OCI-LY7 (cell line): ENCODE data around the gene TICAM2. TPM values are rescaled to one million over a fixed set of nuclear protein-coding genes. Genes with fewer than 3 reads are reported as not detected.

ENCODE experiments used
- BruUV-seq: library from RNA; stranded (reverse); fragments of 400-500 nt; replicated peaks from 2 replicates; lab custom pipeline; 2021; lab: Mats Ljungman, UMichigan
- CTCF ChIA-PET: fragments of 300-600 bp; sonication (Branson Sonifier 250); formaldehyde crosslinking; loops from one replicate; lab custom pipeline; 2022; ENCODE audit warnings: antibody characterized with exemption; ENCODE audit not compliant: unreplicated experiment; lab: Charles Lee
- POLR2A ChIA-PET: fragments of 300-600 bp; sonication (Branson Sonifier 250); formaldehyde crosslinking; loops from one replicate; lab custom pipeline; 2022; ENCODE audit warnings: antibody characterized with exemption; lab: Charles Lee
- DNase-seq: peaks from one replicate; pipeline ENCODE4 v3.0.0-alpha.2; 2015; ENCODE audit warnings: low spot score
- H2AFZ ChIP-seq: fragments of 200-600 bp; sonication (generic), shearing (Covaris generic); 2 replicates; pipeline ENCODE4 v1.6.1; 2014; ENCODE audit warnings: mild to moderate bottlenecking, antibody characterized with exemption, low read length, moderate library complexity
- H3K27ac ChIP-seq: fragments of 200-600 bp; sonication (generic); 2 replicates; pipeline ENCODE4 v1.5.1; 2014; ENCODE audit warnings: mixed run types, low read depth, mild to moderate bottlenecking, moderate library complexity, low read length, inconsistent platforms; ENCODE audit not compliant: poor library complexity, severe bottlenecking
- H3K36me3 ChIP-seq: fragments of 200-600 bp; sonication (generic); 2 replicates; pipeline ENCODE4 v1.6.1; 2014; ENCODE audit warnings: mild to moderate bottlenecking, antibody characterized with exemption, low read length, moderate library complexity, mixed read lengths; ENCODE audit not compliant: insufficient read depth
- H3K4me1 ChIP-seq: fragments of 200-600 bp; sonication (generic); 2 replicates; pipeline ENCODE4 v1.5.1; 2014; ENCODE audit warnings: mild to moderate bottlenecking, low read length; ENCODE audit not compliant: insufficient read depth, poor library complexity, severe bottlenecking
- H3K4me2 ChIP-seq: fragments of 200-600 bp; sonication (generic); 2 replicates; pipeline ENCODE4 v1.6.1; 2014; ENCODE audit warnings: mild to moderate bottlenecking, low read length
- H3K4me3 ChIP-seq: fragments of 200-600 bp; sonication (generic); 2 replicates; pipeline ENCODE4 v1.5.1; 2014; ENCODE audit warnings: mild to moderate bottlenecking, low read depth, low read length; ENCODE audit not compliant: poor library complexity, severe bottlenecking
- H3K79me2 ChIP-seq: fragments of 200-600 bp; sonication (generic); 2 replicates; pipeline ENCODE4 v1.6.1; 2016; ENCODE audit warnings: low read depth, mild to moderate bottlenecking, low read length, moderate library complexity, mixed read lengths; ENCODE audit not compliant: insufficient read depth
- H3K9me2 ChIP-seq: fragments of 200-600 bp; sonication (generic); 2 replicates; pipeline ENCODE4 v1.6.1; 2016; ENCODE audit warnings: mild to moderate bottlenecking, low read length, mixed read lengths; ENCODE audit not compliant: insufficient read depth
- H3K9me3 ChIP-seq: fragments of 200-600 bp; sonication (generic); 2 replicates; pipeline ENCODE4 v1.6.1; 2014; ENCODE audit warnings: mild to moderate bottlenecking, mixed run types, low read length, mixed read lengths
- H4K20me1 ChIP-seq: fragments of 200-600 bp; sonication (generic); 2 replicates; pipeline ENCODE4 v1.6.1; 2014; ENCODE audit warnings: mild to moderate bottlenecking, antibody characterized with exemption, low read length, moderate library complexity, mixed read lengths; ENCODE audit not compliant: insufficient read depth
- EZH2phosphoT487 ChIP-seq: fragments of 200-600 bp; sonication (generic); IDR thresholded peaks from 2 replicates; pipeline ENCODE4 v1.6.1; 2018; ENCODE audit warnings: low read depth, borderline replicate concordance, mild to moderate bottlenecking, mixed run types, antibody characterized with exemption, low read length, moderate library complexity, mixed read lengths
- intact Hi-C: fragments of 100-400 bp; cut with micrococcal nuclease; formaldehyde crosslinking; loops from one replicate; pipeline ENCODE4 v1.10.0; 2022; ENCODE audit not compliant: unreplicated experiment
- total RNA-seq, 2 experiments: library from RNA; depleted of rRNA in 1 of 2; stranded (reverse); fragments of >200 nt in 1 of 2; shearing (Covaris generic) in 1 of 2; gene quantifications; 2 replicates each; pipeline ENCODE4 v1.2.3, GENCODE V29; 2014 to 2022
- TF ChIP-seq, protein P1 (sequence below): fragments of 200-600 bp; sonication (generic); conservative IDR thresholded peaks from 2 replicates; pipeline ENCODE4 v1.5.1; 2014; ENCODE audit warnings: mild to moderate bottlenecking, antibody characterized with exemption, low read length, moderate library complexity, mixed read lengths

Gene TICAM2
- total RNA-seq, 2 experiments from 2014 or later, result 0.65 TPM; not detected in 1

DNA sequence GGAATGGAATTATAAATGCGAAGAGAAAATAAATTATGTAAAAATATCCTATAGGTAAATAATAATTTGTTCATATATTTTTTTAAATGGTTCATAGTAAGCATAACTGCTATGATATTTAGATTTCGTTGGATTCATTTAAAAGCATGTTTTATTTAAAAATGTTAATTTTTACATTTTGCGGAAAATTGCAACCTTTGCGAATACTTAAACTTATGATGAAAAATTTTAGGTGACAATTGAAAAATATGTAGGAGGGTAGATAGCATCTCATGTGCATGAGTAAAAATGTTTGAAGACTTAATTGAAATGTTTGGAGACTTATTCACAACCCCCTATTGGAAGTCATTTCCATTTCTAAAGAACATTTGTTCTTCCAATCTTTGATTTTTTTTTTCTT, 53.6 kb downstream of the TICAM2 start:
- Histone ChIP-seq H3K27ac (no peak overlapping the region), H3K9me2 (no peaks in the 10 kb centered on the region), H3K4me1 (no peaks in the 10 kb centered on the region), H3K9me3 (peaks cover 13% of the 10 kb centered on the region; the same call in 1 of the 2 replicates), H3K4me3 (no peak overlapping the region), H3K36me3 (no peaks in the 10 kb centered on the region; the same call in 1 of the 2 replicates), H4K20me1 (peaks cover under 1% of the 10 kb centered on the region; the same call in 1 of the 2 replicates), H2AFZ (peak overlapping the region; percentile 57; the same call in 1 of the 2 replicates), H3K79me2 (peaks cover 3% of the 10 kb centered on the region; the same call in 1 of the 2 replicates), H3K4me2 (no peak overlapping the region)
- ChIA-PET CTCF (no interaction called here), POLR2A (no interaction called here)
- BruUV-seq, result no TSS peak
- intact Hi-C loops, result loop anchor here (5.0 kb wide), 1 partner anchor 39 kb away; no protein-coding TSS in a partner anchor
- no peak for DNase-seq
- TF ChIP-seq, protein P1, sequence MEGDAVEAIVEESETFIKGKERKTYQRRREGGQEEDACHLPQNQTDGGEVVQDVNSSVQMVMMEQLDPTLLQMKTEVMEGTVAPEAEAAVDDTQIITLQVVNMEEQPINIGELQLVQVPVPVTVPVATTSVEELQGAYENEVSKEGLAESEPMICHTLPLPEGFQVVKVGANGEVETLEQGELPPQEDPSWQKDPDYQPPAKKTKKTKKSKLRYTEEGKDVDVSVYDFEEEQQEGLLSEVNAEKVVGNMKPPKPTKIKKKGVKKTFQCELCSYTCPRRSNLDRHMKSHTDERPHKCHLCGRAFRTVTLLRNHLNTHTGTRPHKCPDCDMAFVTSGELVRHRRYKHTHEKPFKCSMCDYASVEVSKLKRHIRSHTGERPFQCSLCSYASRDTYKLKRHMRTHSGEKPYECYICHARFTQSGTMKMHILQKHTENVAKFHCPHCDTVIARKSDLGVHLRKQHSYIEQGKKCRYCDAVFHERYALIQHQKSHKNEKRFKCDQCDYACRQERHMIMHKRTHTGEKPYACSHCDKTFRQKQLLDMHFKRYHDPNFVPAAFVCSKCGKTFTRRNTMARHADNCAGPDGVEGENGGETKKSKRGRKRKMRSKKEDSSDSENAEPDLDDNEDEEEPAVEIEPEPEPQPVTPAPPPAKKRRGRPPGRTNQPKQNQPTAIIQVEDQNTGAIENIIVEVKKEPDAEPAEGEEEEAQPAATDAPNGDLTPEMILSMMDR, result no peak
- no peak for TF ChIP-seq EZH2phosphoT487

DNA sequence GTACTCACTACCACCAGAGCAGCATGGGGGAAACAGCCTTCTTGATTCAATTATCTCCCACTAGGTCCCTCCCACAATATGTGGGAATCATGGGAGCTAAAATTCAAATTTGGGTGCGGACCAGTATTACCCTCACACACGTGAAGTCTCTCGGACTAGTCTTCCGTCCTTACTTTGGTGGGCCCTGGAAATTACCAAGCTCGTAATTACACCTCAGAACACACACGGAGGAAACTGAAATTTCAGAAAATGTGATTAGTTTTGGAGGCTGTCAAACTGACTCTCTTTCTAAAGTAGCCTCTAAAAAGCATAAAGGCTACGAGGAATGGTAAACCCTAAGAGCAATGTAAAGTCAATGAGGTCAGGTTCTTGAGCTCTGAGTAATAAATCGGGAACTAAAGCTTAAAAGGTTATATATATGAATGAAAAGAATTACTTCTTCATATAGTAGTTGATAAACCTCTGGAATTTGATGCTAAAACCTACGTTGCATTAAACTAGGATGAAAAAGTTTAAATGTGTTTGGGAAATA, 56.9 kb downstream of the TICAM2 start:
- peak overlapping the region; percentile 59 for H3K4me3 ChIP-seq
- H3K36me3 ChIP-seq, result peaks cover 29% of the 10 kb centered on the region
- peak overlapping the region; percentile 42 for H3K27ac ChIP-seq
- BruUV-seq, result no TSS peak
- no peaks in the 10 kb centered on the region for H3K9me2 ChIP-seq
- peaks cover 33% of the 10 kb centered on the region for H4K20me1 ChIP-seq
- H3K79me2 ChIP-seq, result peaks cover 36% of the 10 kb centered on the region
- H2AFZ ChIP-seq, result peak overlapping the region; percentile 82; the same call in 1 of the 2 replicates
- intact Hi-C loops, result loop anchor here (2.0 to 5.0 kb wide), 2 partner anchors 42 to 295 kb away; partner anchors contain the start of genes AP3S1 and ATG12
- ChIA-PET POLR2A (interaction anchor here (0.7 to 1.2 kb wide), 4 partner anchors 9 to 31 kb away, joined by 3 to 5 read pairs (median 4); no protein-coding TSS in a partner anchor), CTCF (no interaction called here)
- peaks cover 22% of the 10 kb centered on the region for H3K4me1 ChIP-seq
- peak overlapping the region; percentile 66 for H3K4me2 ChIP-seq
- DNase-seq, result no peak
- H3K9me3 ChIP-seq, result peaks cover 13% of the 10 kb centered on the region; the same call in 1 of the 2 replicates
- no peak for TF ChIP-seq EZH2phosphoT487
- TF ChIP-seq, protein P1, result no peak
